H1 (cell line): Measurements from ENCODE around the gene IQCH. TPM values are rescaled to one million over a fixed set of nuclear protein-coding genes. Genes with fewer than 3 reads are reported as not detected.

Experiments used
- CTCF ChIA-PET: fragments of 300-600 bp; sonication (Branson Sonifier 250); formaldehyde crosslinking; loops from one replicate; lab custom pipeline; 2021; ENCODE audit not compliant: partially characterized antibody; lab: Charles Lee
- POLR2A ChIA-PET: fragments of 300-600 bp; sonication (Branson Sonifier 250); formaldehyde crosslinking; loops from one replicate; lab custom pipeline; 2021; ENCODE audit warnings: inconsistent platforms; ENCODE audit not compliant: partially characterized antibody; lab: Charles Lee
- DNase-seq, 2 experiments: peaks; one replicate each; pipeline versions ENCODE4 v3.0.0 to v3.0.0-alpha.2; 2010 to 2022; ENCODE audit warnings: low spot score in 2 of 2, low read depth in 1 of 2, mixed read lengths in 1 of 2
- FAIRE-seq: peaks from 2 replicates; lab custom pipeline; 2011; peaks lifted over from hg19 to GRCh38; lab: Jason Lieb, UNC
- H2AFZ ChIP-seq: 2 replicates; pipeline ENCODE4 v1.8.1; 2012; ENCODE audit warnings: low read length, inconsistent platforms
- H2AK5ac ChIP-seq: 2 replicates; pipeline ENCODE4 v1.6.1; 2013; ENCODE audit warnings: low read depth, low read length
- H2BK120ac ChIP-seq: replicated peaks from 2 replicates; pipeline ENCODE3; 2013; ENCODE audit warnings: low read depth, low read length, inconsistent platforms
- H2BK12ac ChIP-seq: 2 replicates; pipeline ENCODE4 v1.6.1; 2013; ENCODE audit warnings: low read depth, low read length
- H2BK15ac ChIP-seq: 2 replicates; pipeline ENCODE4 v1.6.1; 2013; ENCODE audit warnings: low read length
- H2BK20ac ChIP-seq: 2 replicates; pipeline ENCODE4 v1.6.1; 2013; ENCODE audit warnings: low read length
- H2BK5ac ChIP-seq: 2 replicates; pipeline ENCODE4 v1.6.1; 2013; ENCODE audit warnings: low read depth, low read length
- H3K14ac ChIP-seq: 2 replicates; pipeline ENCODE4 v1.6.1; 2013; ENCODE audit warnings: inconsistent platforms; ENCODE audit not compliant: insufficient read length
- H3K18ac ChIP-seq: 2 replicates; pipeline ENCODE4 v1.6.1; 2013; ENCODE audit warnings: low read length; ENCODE audit errors: extremely low read depth
- H3K23ac ChIP-seq: 2 replicates; pipeline ENCODE4 v1.6.1; 2013; ENCODE audit warnings: inconsistent platforms; ENCODE audit not compliant: insufficient read length
- H3K23me2 ChIP-seq: 2 replicates; pipeline ENCODE4 v1.6.1; 2013; ENCODE audit warnings: low read depth, low read length
- H3K27ac ChIP-seq: 2 replicates; pipeline ENCODE4 v1.6.1; 2011; ENCODE audit warnings: low read depth, low read length, inconsistent platforms
- H3K27me3 ChIP-seq, 4 experiments: replicated peaks in 1 of 4; 1 replicate in 1 of 4; 2 replicates in 3 of 4; pipeline versions ENCODE4 v1.6.1 to v1.8.1; 2011 to 2013; ENCODE audit warnings: low read length in 3 of 4, mild to moderate bottlenecking in 3 of 4, inconsistent platforms in 2 of 4, mixed read lengths in 2 of 4, moderate library complexity in 1 of 4; ENCODE audit not compliant: control insufficient read depth in 3 of 4, insufficient read depth in 3 of 4; ENCODE audit errors: extremely low read depth in 1 of 4
- H3K36me3 ChIP-seq, 4 experiments: 2 replicates each; pipeline versions ENCODE4 v1.6.1 to v1.8.1; 2011 to 2013; ENCODE audit warnings: mild to moderate bottlenecking in 4 of 4, low read length in 3 of 4, moderate library complexity in 2 of 4, control low read depth in 1 of 4, inconsistent platforms in 1 of 4; ENCODE audit not compliant: insufficient read depth in 4 of 4, control insufficient read depth in 2 of 4
- H3K4ac ChIP-seq: replicated peaks from 2 replicates; pipeline ENCODE3; 2013; ENCODE audit warnings: low read length, low read depth, mixed read lengths, inconsistent platforms; ENCODE audit not compliant: insufficient read length
- H3K4me1 ChIP-seq, 4 experiments: replicated peaks in 1 of 4; 1 replicate in 1 of 4; 2 replicates in 3 of 4; pipeline versions ENCODE4 v1.6.1 to v1.8.1; 2011 to 2013; ENCODE audit warnings: low read length in 3 of 4, inconsistent platforms in 2 of 4, mixed read lengths in 1 of 4; ENCODE audit not compliant: insufficient read depth in 4 of 4, control insufficient read depth in 3 of 4
- H3K4me2 ChIP-seq, 2 experiments: 2 replicates each; pipeline versions ENCODE4 v1.6.1 to v1.8.1; 2011 to 2013; ENCODE audit warnings: low read depth in 2 of 2, low read length in 2 of 2, control low read depth in 1 of 2, inconsistent platforms in 1 of 2, mild to moderate bottlenecking in 1 of 2; ENCODE audit not compliant: insufficient read depth in 1 of 2
- H3K4me3 ChIP-seq, 4 experiments: fragments of 200-600, 300-600 bp in 1 of 4; sonication (generic), shearing (Covaris generic), sonication (Bioruptor Twin) in 1 of 4; 2 replicates each; pipeline versions ENCODE4 v1.5.1 to v1.8.1; 2011 to 2016; ENCODE audit warnings: low read length in 4 of 4, low read depth in 3 of 4, control low read depth in 2 of 4, inconsistent platforms in 2 of 4, mild to moderate bottlenecking in 2 of 4, mixed read lengths in 1 of 4, moderate library complexity in 1 of 4; ENCODE audit not compliant: insufficient read depth in 2 of 4; ENCODE audit errors: extremely low read depth in 1 of 4
- H3K56ac ChIP-seq: replicated peaks from 2 replicates; pipeline ENCODE3; 2013; ENCODE audit warnings: low read depth, mild to moderate bottlenecking, mixed read lengths, low read length, inconsistent platforms; ENCODE audit not compliant: insufficient read length
- H3K79me1 ChIP-seq: 2 replicates; pipeline ENCODE4 v1.6.1; 2013; ENCODE audit warnings: low read depth, low read length, control low read depth
- H3K79me2 ChIP-seq, 2 experiments: 2 replicates each; pipeline versions ENCODE4 v1.6.1 to v1.8.1; 2012 to 2013; ENCODE audit warnings: low read length in 2 of 2, mild to moderate bottlenecking in 2 of 2, inconsistent platforms in 1 of 2; ENCODE audit not compliant: insufficient read depth in 2 of 2, control insufficient read depth in 1 of 2
- H3K9ac ChIP-seq, 4 experiments: replicated peaks in 1 of 4; 1 replicate in 1 of 4; 2 replicates in 3 of 4; pipeline versions ENCODE4 v1.6.1 to v1.8.1; 2011 to 2013; ENCODE audit warnings: low read depth in 3 of 4, low read length in 3 of 4, control low read depth in 2 of 4, mild to moderate bottlenecking in 2 of 4, moderate library complexity in 2 of 4, inconsistent platforms in 1 of 4; ENCODE audit errors: extremely low read depth in 1 of 4
- H3K9me3 ChIP-seq, 2 experiments: 2 replicates each; pipeline versions ENCODE4 v1.6.1 to v1.8.1; 2012 to 2013; ENCODE audit warnings: mild to moderate bottlenecking in 2 of 2, moderate library complexity in 2 of 2, control low read depth in 1 of 2, inconsistent platforms in 1 of 2, low read depth in 1 of 2, low read length in 1 of 2, mixed read lengths in 1 of 2; ENCODE audit not compliant: insufficient read depth in 2 of 2
- H4K20me1 ChIP-seq, 2 experiments: replicated peaks in 1 of 2; 2 replicates each; pipeline versions ENCODE3 to v1.8.1; 2011 to 2013; ENCODE audit warnings: inconsistent platforms in 2 of 2, low read length in 2 of 2, mild to moderate bottlenecking in 1 of 2; ENCODE audit not compliant: insufficient read depth in 2 of 2, control insufficient read depth in 1 of 2
- H4K5ac ChIP-seq: 2 replicates; pipeline ENCODE4 v1.6.1; 2013; ENCODE audit warnings: low read length, low read depth, mixed read lengths, inconsistent platforms; ENCODE audit not compliant: insufficient read length
- H4K8ac ChIP-seq: 2 replicates; pipeline ENCODE4 v1.8.0; 2013; ENCODE audit warnings: mild to moderate bottlenecking, moderate library complexity, low read length, inconsistent platforms; ENCODE audit not compliant: insufficient read depth; ENCODE audit errors: extremely low read depth
- H4K91ac ChIP-seq: replicated peaks from 2 replicates; pipeline ENCODE3; 2013; ENCODE audit warnings: low read length, mixed read lengths, inconsistent platforms; ENCODE audit not compliant: insufficient read length
- BCL11A ChIP-seq, 2 experiments: IDR thresholded peaks; one replicate each; pipeline ENCODE4 v1.6.1; 2011; ENCODE audit warnings: low read depth in 2 of 2, low read length in 2 of 2, mild to moderate bottlenecking in 2 of 2
- CBX8 ChIP-seq: fragments of 300-800, 300-1000 bp; sonication (generic); IDR thresholded peaks from 2 replicates; pipeline ENCODE4 v1.7.1; 2016; ENCODE audit warnings: low read depth, low read length, borderline replicate concordance
- GTF2F1 ChIP-seq: IDR thresholded peaks from 2 replicates; pipeline ENCODE4 v1.6.1; 2012; ENCODE audit warnings: low read depth, low read length, improper control_type of control experiment, borderline replicate concordance
- RFX5 ChIP-seq: IDR thresholded peaks from 2 replicates; pipeline ENCODE4 v1.6.1; 2011; ENCODE audit warnings: low read depth, low read length, improper control_type of control experiment, borderline replicate concordance
- SIN3A ChIP-seq, 2 experiments: IDR thresholded peaks in 1 of 2; conservative IDR thresholded peaks in 1 of 2; 2 replicates each; pipeline ENCODE4 v1.6.1; 2011 to 2012; ENCODE audit warnings: low read length in 2 of 2, improper control_type of control experiment in 1 of 2, low read depth in 1 of 2, mild to moderate bottlenecking in 1 of 2
- SP4 ChIP-seq: IDR thresholded peaks from 2 replicates; pipeline ENCODE4 v1.6.1; 2012; ENCODE audit warnings: low read length, inconsistent platforms
- TCF12 ChIP-seq: IDR thresholded peaks from 2 replicates; pipeline ENCODE4 v1.6.1; 2011; ENCODE audit warnings: low read depth, mild to moderate bottlenecking, low read length
- ZNF274 ChIP-seq: IDR thresholded peaks from 2 replicates; pipeline ENCODE4 v1.7.0; 2012; ENCODE audit warnings: low read length, borderline replicate concordance; ENCODE audit errors: extremely low read depth
- WGBS, 2 experiments: shearing (Covaris generic) in 1 of 2; methylation state at CpG; one replicate each; pipeline versions ENCODE4 v1.1.6 to v1.1.7; 2013 to 2015; ENCODE audit warnings: low lambda C conversion rate in 2 of 2, mixed read lengths in 2 of 2, inconsistent platforms in 1 of 2, low coverage in 1 of 2, missing lambda C conversion rate in 1 of 2; ENCODE audit not compliant: insufficient replicate concordance in 2 of 2, insufficient coverage in 1 of 2, insufficient read length in 1 of 2; ENCODE audit errors: extremely low coverage in 1 of 2, missing lambda C conversion rate in 1 of 2; 5-methylcytosine and 5-hydroxymethylcytosine counted together
- polyA plus RNA-seq, 7 experiments: library from polyadenylated mRNA; depleted of rRNA in 3 of 7; stranded (reverse) in 5 of 7; unstranded in 2 of 7; fragments of >200 nt in 5 of 7; fragments of 200-250 nt in 2 of 7; gene quantifications; 1 replicate in 5 of 7; 2 replicates in 1 of 7; 4 replicates in 1 of 7; pipeline versions ENCODE4 v1.2.1 to v1.2.3, GENCODE V29; 2011 to 2013; ENCODE audit warnings: missing spikeins in 2 of 7, mixed read lengths in 2 of 7
- total RNA-seq: library from RNA; stranded (reverse); fragmentation: NEBNext Ultra II Directional; extraction: Animal tissue kit (Norgen Biotek cat#: 25700); gene quantifications from 2 replicates; pipeline ENCODE4 v1.2.1, GENCODE V29; 2021
- TF ChIP-seq, protein P1 (sequence below): IDR thresholded peaks from 2 replicates; pipeline ENCODE4 v1.6.1; 2012; ENCODE audit warnings: inconsistent platforms

IQCH gene
- total and polyA plus RNA-seq, 2 of the 8 experiments (the other 6 are each of a cell fraction or from before 2014, with no cell fraction given), result 0.60 to 1.9 TPM

DNA sequence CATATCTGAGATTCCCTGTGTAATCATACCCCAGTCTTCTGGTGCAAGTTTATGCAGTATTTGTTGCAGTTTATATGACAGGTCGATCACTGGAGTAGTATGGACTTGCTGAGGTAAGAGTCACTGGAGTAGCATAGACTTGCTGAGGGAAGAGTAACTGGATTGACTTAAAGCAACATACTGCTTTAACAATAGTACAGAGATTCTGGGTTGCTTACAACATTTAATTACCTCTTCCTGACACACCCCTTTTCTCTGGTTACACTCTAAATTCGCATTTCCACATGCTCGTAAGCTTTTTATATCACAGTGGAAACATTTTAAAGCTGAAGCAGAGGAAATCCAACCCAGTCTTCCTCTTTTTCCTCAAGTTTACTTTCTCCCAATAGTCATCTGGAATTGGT is 11.9 kb upstream of the IQCH start:
- no peak overlapping the region for H4K91ac ChIP-seq
- no peak overlapping the region for H2AK5ac ChIP-seq
- POLR2A ChIA-PET, result interaction anchor here (0.6 kb wide), 1 partner anchor 212 kb away, joined by 3 read pairs; no protein-coding TSS in a partner anchor
- no peak overlapping the region for H2BK120ac ChIP-seq
- no peak overlapping the region for H3K27ac ChIP-seq
- H2BK15ac ChIP-seq, result no peak overlapping the region
- H4K5ac ChIP-seq, result no peak overlapping the region
- no peak overlapping the region for H3K56ac ChIP-seq
- DNase-seq (no peak), FAIRE-seq (no peak)
- no peak overlapping the region for H3K23ac ChIP-seq
- H3K4me2 ChIP-seq, result no peak overlapping the region
- H3K14ac ChIP-seq, result no peak overlapping the region
- H4K8ac ChIP-seq, result no peak overlapping the region
- CTCF ChIA-PET, result no interaction called here
- H3K4me3 ChIP-seq, result no peak overlapping the region
- peaks cover 0 to 8% (median 3%) of the 10 kb centered on the region in 4 experiments; a peak in 4 of 7 replicates for H3K4me1 ChIP-seq
- no peaks in the 10 kb centered on the region; the same call in 1 of the 2 replicates for H3K23me2 ChIP-seq
- no peak overlapping the region for H2BK5ac ChIP-seq
- H3K27me3 ChIP-seq, result no peaks in the 10 kb centered on the region
- H3K79me1 ChIP-seq, result no peaks in the 10 kb centered on the region; the same call in 1 of the 2 replicates
- H3K18ac ChIP-seq, result no peak overlapping the region
- peaks cover 0 to 76% of the 10 kb centered on the region in 2 experiments; a peak in 2 of 4 replicates for H3K79me2 ChIP-seq
- no peak overlapping the region for H2AFZ ChIP-seq
- 86% methylated on average over 3 of the region's 3 CpGs; no CpG with 5 or more reads in 1 of the 2 experiments for WGBS, 2 experiments
- TF ChIP-seq, protein P1, sequence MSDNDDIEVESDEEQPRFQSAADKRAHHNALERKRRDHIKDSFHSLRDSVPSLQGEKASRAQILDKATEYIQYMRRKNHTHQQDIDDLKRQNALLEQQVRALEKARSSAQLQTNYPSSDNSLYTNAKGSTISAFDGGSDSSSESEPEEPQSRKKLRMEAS, result no peak
- TF ChIP-seq SP4 (no peak), TCF12 (no peak), CBX8 (no peak), GTF2F1 (no peak), BCL11A (IDR thresholded peaks at IDR 0.05; ENCODE audit: low read depth in 2 of 2, low read length in 2 of 2) (no peak), ZNF274 (no peak), SIN3A (conservative IDR thresholded peaks at IDR 0.05 in 1 of 2, IDR thresholded peaks at IDR 0.05 in 1 of 2; ENCODE audit: low read depth in 1 of 2, low read length in 2 of 2) (no peak), RFX5 (no peak)
- H3K9me3 ChIP-seq, result no peaks in the 10 kb centered on the region
- H3K9ac ChIP-seq, result no peak overlapping the region
- no peak overlapping the region for H3K4ac ChIP-seq
- no peaks in the 10 kb centered on the region for H3K36me3 ChIP-seq
- no peak overlapping the region for H2BK12ac ChIP-seq
- H4K20me1 ChIP-seq, result peaks cover 2 to 4% of the 10 kb centered on the region in 2 experiments
- H2BK20ac ChIP-seq, result no peak overlapping the region
